NB4 (cell line): ENCODE results near the gene EOLA2.

ENCODE experiments used
- CTCF ChIP-seq: IDR thresholded peaks from one replicate; pipeline ENCODE4 v1.5.1; 2012; ENCODE audit warnings: low read depth, low read length
- MAX ChIP-seq: IDR thresholded peaks from 2 replicates; pipeline ENCODE4 v1.6.1; 2011; ENCODE audit warnings: low read depth, low read length
- POLR2A ChIP-seq: IDR thresholded peaks from 2 replicates; pipeline ENCODE4 v1.6.1; 2011; ENCODE audit warnings: mild to moderate bottlenecking; ENCODE audit not compliant: insufficient read length; ENCODE audit errors: extremely low read depth

DNA sequence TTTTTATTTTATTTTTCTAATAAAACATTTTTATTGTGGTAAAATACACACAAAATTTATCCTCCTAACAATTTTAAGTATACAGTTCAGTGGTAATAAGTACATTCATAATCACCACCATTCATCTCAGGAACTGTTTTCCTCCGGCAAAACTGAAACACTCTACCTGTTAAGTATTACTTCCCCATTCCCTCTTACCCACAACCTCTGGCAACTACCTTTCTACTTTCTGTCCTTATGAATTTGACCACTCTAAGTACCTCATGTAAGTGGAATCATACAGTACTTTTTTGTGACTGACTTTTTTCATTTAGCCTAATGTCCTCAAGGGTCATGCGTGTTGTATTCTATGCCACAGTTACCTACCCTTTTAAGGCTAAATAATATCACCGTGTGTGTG is 30.0 kb downstream of the EOLA2 start:
- TF ChIP-seq CTCF: no peak
- no peak for TF ChIP-seq POLR2A
- no peak for TF ChIP-seq MAX
